ENCODE results near the gene MAPK14. TPM values are rescaled to one million over a fixed set of nuclear protein-coding genes. Genes with fewer than 3 reads are reported as not detected.
"Not testable (repeated sequence)": the region's sequence is repeated elsewhere in the genome, so short reads cannot be mapped to it uniquely, and the experiment has no call there.

Gene MAPK14
- total RNA-seq, 3 donors from 2014 or later (not counting 1 experiment from before 2014, with no cell fraction given) = 68.0 to 106 (median 84.5) TPM

- TF ChIP-seq CTCF (IDR thresholded peaks at IDR 0.05) = no peak
- H3K4me3 ChIP-seq (ENCODE audit: low read length) = no peak overlapping the region
- DNase-seq (no peak), ATAC-seq (no peak)
- H3K27ac ChIP-seq (ENCODE audit: low read length) = no peak overlapping the region
- no peaks in the 10 kb centered on the region for H3K27me3 Mint-ChIP-seq (ENCODE audit: low read depth in 2 of 2)
- peak overlapping the region in 1 of 2 donors; percentile 50 for H3K27ac Mint-ChIP-seq
- intact Hi-C loops (cut with micrococcal nuclease) = no loop called here
- WGBS (ENCODE audit: insufficient coverage) = 100% methylated on average over 1 of the region's 1 CpG
- no peaks in the 10 kb centered on the region for H3K27me3 ChIP-seq (ENCODE audit: control insufficient read depth, insufficient read depth, low read length)
- H3K4me3 Mint-ChIP-seq = no peak overlapping the region
- H3K4me1 ChIP-seq (ENCODE audit: control insufficient read depth, insufficient read depth, low read length) = no peaks in the 10 kb centered on the region
- no peaks in the 10 kb centered on the region for H3K9me3 ChIP-seq (ENCODE audit: control insufficient read depth, insufficient read depth, low read length)
- peaks cover 16 to 28% of the 10 kb centered on the region in 2 donors for H3K4me1 Mint-ChIP-seq
- peaks cover 65% of the 10 kb centered on the region for H3K36me3 ChIP-seq (ENCODE audit: control insufficient read depth, insufficient read depth, low read length)
- peaks cover 50% of the 10 kb centered on the region for H3K36me3 Mint-ChIP-seq
- no peaks in the 10 kb centered on the region for H3K9me3 Mint-ChIP-seq
These were observed 54.7 kb downstream of the MAPK14 start for GRCh38 chr6:36082318-36082717.

- Histone ChIP-seq H3K9me3 (ENCODE audit: control insufficient read depth, insufficient read depth, low read length) (no peaks in the 10 kb centered on the region), H3K4me3 (ENCODE audit: low read length) (no peak overlapping the region), H3K27me3 (ENCODE audit: control insufficient read depth, insufficient read depth, low read length) (no peaks in the 10 kb centered on the region), H3K4me1 (ENCODE audit: control insufficient read depth, insufficient read depth, low read length) (no peaks in the 10 kb centered on the region), H3K27ac (ENCODE audit: low read length) (no peak overlapping the region), H3K36me3 (ENCODE audit: control insufficient read depth, insufficient read depth, low read length) (peaks cover 53% of the 10 kb centered on the region)
- peaks cover 16 to 28% of the 10 kb centered on the region in 2 donors for H3K4me1 Mint-ChIP-seq
- TF ChIP-seq CTCF (IDR thresholded peaks at IDR 0.05) = no peak
- peaks cover 50% of the 10 kb centered on the region for H3K36me3 Mint-ChIP-seq
- no peaks in the 10 kb centered on the region for H3K9me3 Mint-ChIP-seq
- DNase-seq = no peak
- intact Hi-C loops (cut with micrococcal nuclease) = no loop called here
- no peak for ATAC-seq
- 100% methylated on average over 3 of the region's 3 CpGs for WGBS (ENCODE audit: insufficient coverage)
- H3K4me3 Mint-ChIP-seq = no peak overlapping the region
- H3K27ac Mint-ChIP-seq = no peak overlapping the region
- no peaks in the 10 kb centered on the region for H3K27me3 Mint-ChIP-seq (ENCODE audit: low read depth in 2 of 2)
These were observed 55.8 kb downstream of the MAPK14 start for GRCh38 chr6:36083446-36083845.

GRCh38 chr6:36088204-36088603 is 60.6 kb downstream of the MAPK14 start:
- H3K4me3 ChIP-seq (ENCODE audit: low read length); H3K4me1 ChIP-seq (ENCODE audit: control insufficient read depth, insufficient read depth, low read length); H3K27ac ChIP-seq (ENCODE audit: low read length); H3K4me3 Mint-ChIP-seq; H3K4me1 Mint-ChIP-seq; ATAC-seq; H3K27me3 Mint-ChIP-seq (ENCODE audit: low read depth in 2 of 2); intact Hi-C loops (cut with micrococcal nuclease); H3K9me3 ChIP-seq (ENCODE audit: control insufficient read depth, insufficient read depth, low read length); H3K27me3 ChIP-seq (ENCODE audit: control insufficient read depth, insufficient read depth, low read length); DNase-seq; H3K9me3 Mint-ChIP-seq: not testable (repeated sequence)
- H3K36me3 ChIP-seq (ENCODE audit: control insufficient read depth, insufficient read depth, low read length) = peaks cover 30% of the 10 kb centered on the region
- H3K36me3 Mint-ChIP-seq = peaks cover 19% of the 10 kb centered on the region
- H3K27ac Mint-ChIP-seq = peak overlapping the region; percentile 18 to 20
- WGBS (ENCODE audit: insufficient coverage) = 96% methylated on average over 5 of the region's 5 CpGs

GRCh38 chr6:36089048-36089447 is 61.4 kb downstream of the MAPK14 start:
- ATAC-seq (no peak), DNase-seq (no peak)
- peaks cover 21% of the 10 kb centered on the region for H3K36me3 ChIP-seq (ENCODE audit: control insufficient read depth, insufficient read depth, low read length)
- H3K4me1 ChIP-seq (ENCODE audit: control insufficient read depth, insufficient read depth, low read length) = no peaks in the 10 kb centered on the region
- Mint-ChIP-seq H3K4me1 (peaks cover 0 to 5% of the 10 kb centered on the region in 2 donors), H3K4me3 (no peak overlapping the region), H3K36me3 (peaks cover 17% of the 10 kb centered on the region), H3K9me3 (no peaks in the 10 kb centered on the region), H3K27ac (peak overlapping the region; percentile 11 to 67), H3K27me3 (ENCODE audit: low read depth in 2 of 2) (no peaks in the 10 kb centered on the region)
- no peak for TF ChIP-seq CTCF (IDR thresholded peaks at IDR 0.05)
- intact Hi-C loops (cut with micrococcal nuclease) = no loop called here
- no peaks in the 10 kb centered on the region for H3K9me3 ChIP-seq (ENCODE audit: control insufficient read depth, insufficient read depth, low read length)
- H3K4me3 ChIP-seq (ENCODE audit: low read length) = no peak overlapping the region
- WGBS (ENCODE audit: insufficient coverage) = 100% methylated on average over 5 of the region's 5 CpGs
- H3K27me3 ChIP-seq (ENCODE audit: control insufficient read depth, insufficient read depth, low read length) = no peaks in the 10 kb centered on the region
- no peak overlapping the region for H3K27ac ChIP-seq (ENCODE audit: low read length)

Measured in natural killer cell (primary cell).